ENCODE data around the gene GADD45GIP1.

GRCh38 chr19:12913851-12914690 lies 43.0 kb downstream of the GADD45GIP1 start:
- TF ChIP-seq CTCF (IDR thresholded peaks at IDR 0.05) = no peak
- TF ChIP-seq POLR2AphosphoS5 (IDR thresholded peaks at IDR 0.05) = no peak
